Testis (tissue), 3 donors: ENCODE data around the gene PPHLN1. TPM values are rescaled to one million over a fixed set of nuclear protein-coding genes. Genes with fewer than 3 reads are reported as not detected.

ENCODE experiments used
- DNase-seq: peaks from one replicate; pipeline ENCODE4 v3.0.0-alpha.2; 2019
- H3K27ac ChIP-seq, 2 donors: fragments of 200-600 bp; sonication (generic); one replicate each; pipeline ENCODE4 v1.5.1; 2019
- H3K27me3 ChIP-seq: fragments of 200-600 bp; sonication (generic); one replicate; pipeline ENCODE4 v1.5.1; 2019
- H3K36me3 ChIP-seq: fragments of 200-600 bp; sonication (generic); one replicate; pipeline ENCODE4 v1.5.1; 2017; ENCODE audit warnings: low read depth; ENCODE audit errors: missing control alignments
- H3K4me1 ChIP-seq: fragments of 200-600 bp; sonication (generic); one replicate; pipeline ENCODE4 v1.5.1; 2019
- H3K4me3 ChIP-seq, 2 donors: fragments of 200-600 bp; sonication (generic); one replicate each; pipeline ENCODE4 v1.5.1; 2017 to 2019
- H3K9me3 ChIP-seq: fragments of 200-600 bp; sonication (generic); one replicate; pipeline ENCODE4 v1.5.1; 2017
- CTCF ChIP-seq, 3 experiments: fragments of 450-650 bp in 2 of 3; fragments of 200-600 bp in 1 of 3; sonication (generic) in 1 of 3; IDR thresholded peaks; one replicate each; pipeline ENCODE4 v1.5.1; 2016 to 2019; ENCODE audit warnings: antibody characterized with exemption in 3 of 3, mild to moderate bottlenecking in 2 of 3, moderate library complexity in 1 of 3
- POLR2A ChIP-seq: fragments of 450-650 bp; IDR thresholded peaks from one replicate; pipeline ENCODE4 v1.6.1; 2017; ENCODE audit warnings: antibody characterized with exemption, mild to moderate bottlenecking, moderate library complexity
- WGBS, 2 donors: methylation state at CpG; one replicate each; pipeline ENCODE4 v1.1.5; 2018; 5-methylcytosine and 5-hydroxymethylcytosine counted together
- intact Hi-C: fragments of 100-400 bp; cut with DNase I; formaldehyde crosslinking; loops from one replicate; pipeline ENCODE4 v1.15.1; 2023; ENCODE audit warnings: low total_unique reads
- polyA plus RNA-seq: library from polyadenylated mRNA; stranded (reverse); fragments of 350-450 nt; fragmentation: Illumina TruSeq; extraction: RNeasy Lipid Tissue Mini Kit (QIAGEN cat#74804); gene quantifications from one replicate; pipeline ENCODE4 v1.2.3, GENCODE V29; 2014; ENCODE audit warnings: low read depth, low replicate concordance; ENCODE audit not compliant: insufficient read depth
- total RNA-seq, 2 donors: library from RNA; depleted of rRNA; stranded (reverse); fragments of >200 nt; gene quantifications; one replicate each; pipeline ENCODE4 v1.2.3, GENCODE V29; 2016

The PPHLN1 gene
- total and polyA plus RNA-seq, 3 donors from 2014 or later = 83.1 to 101 (median 91.7) TPM

DNA sequence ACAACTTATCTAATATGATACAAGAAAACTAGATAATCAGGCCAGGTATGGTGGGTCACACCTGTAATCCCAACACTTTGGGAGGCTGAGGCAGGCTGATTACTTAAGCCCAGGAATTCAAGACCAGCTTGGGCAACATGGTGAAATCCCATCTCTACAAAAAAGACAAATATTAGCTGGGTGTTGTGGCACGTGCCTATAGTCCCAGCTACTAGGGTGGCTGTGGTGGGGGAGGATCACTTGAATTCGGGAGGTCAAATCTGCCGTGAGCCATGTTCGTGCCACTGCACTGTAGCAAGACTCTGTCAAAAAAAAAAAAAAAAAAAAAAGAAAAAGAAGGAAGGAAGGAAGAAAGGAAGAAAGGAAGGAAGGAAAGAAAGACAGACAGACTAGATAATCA, 27.1 kb upstream of the PPHLN1 start:
- 90 to 96% methylated on average over 4 of the region's 4 CpGs for WGBS, 2 donors
- H3K9me3 ChIP-seq = no peaks in the 10 kb centered on the region
- no peak for DNase-seq
- no peak overlapping the region for H3K27ac ChIP-seq
- no peaks in the 10 kb centered on the region for H3K4me1 ChIP-seq
- no peak overlapping the region for H3K4me3 ChIP-seq
- no peaks in the 10 kb centered on the region for H3K27me3 ChIP-seq
- intact Hi-C loops = no loop called here
- TF ChIP-seq POLR2A (no peak), CTCF (IDR thresholded peaks at IDR 0.05) (no peak)
- no peaks in the 10 kb centered on the region for H3K36me3 ChIP-seq

DNA sequence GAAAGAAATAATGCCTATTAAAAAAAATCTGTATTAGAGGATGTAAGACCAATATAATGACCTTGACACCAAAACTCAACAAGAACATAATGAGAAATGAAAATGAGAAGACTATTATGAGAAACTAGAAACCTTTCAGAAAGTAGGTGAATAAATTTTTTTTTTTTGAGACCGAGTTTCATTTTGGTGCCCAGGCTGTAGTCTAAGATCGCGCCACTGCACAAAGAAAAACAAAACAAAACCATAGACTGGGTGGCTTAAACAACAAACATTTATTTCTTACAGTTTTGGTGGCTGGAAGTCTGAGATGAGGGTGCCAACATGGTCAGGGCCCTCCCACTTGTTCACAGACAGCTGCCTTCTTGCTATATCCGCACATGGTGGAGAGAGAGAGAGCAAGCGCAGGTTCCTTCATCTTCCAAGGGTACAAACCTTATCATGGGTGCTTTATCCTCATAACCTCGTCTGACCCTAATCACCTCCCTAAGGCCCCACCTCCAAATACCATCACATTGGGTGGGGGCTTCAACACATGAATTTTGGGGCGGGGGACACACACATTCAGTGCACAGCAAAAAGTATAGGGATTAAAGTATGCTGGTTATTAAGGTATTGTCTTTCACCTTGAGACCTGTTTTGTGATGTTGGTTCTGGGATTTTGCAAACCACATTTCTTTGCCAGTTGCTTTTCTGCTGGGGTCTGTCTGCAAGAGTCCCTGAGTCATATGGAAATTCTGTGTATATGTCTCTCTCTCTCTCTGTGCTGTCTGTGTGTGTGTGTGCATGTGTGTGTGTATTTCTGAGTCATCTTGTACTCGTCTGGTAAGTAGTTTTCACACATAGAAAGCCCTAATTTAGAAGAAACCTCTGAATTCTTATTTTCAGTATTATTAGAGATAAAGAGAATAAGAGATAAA, 26.3 kb upstream of the PPHLN1 start:
- TF ChIP-seq CTCF (IDR thresholded peaks at IDR 0.05) (no peak), POLR2A (no peak)
- WGBS, 2 donors = 73 to 75% methylated on average over 8 of the region's 8 CpGs

DNA sequence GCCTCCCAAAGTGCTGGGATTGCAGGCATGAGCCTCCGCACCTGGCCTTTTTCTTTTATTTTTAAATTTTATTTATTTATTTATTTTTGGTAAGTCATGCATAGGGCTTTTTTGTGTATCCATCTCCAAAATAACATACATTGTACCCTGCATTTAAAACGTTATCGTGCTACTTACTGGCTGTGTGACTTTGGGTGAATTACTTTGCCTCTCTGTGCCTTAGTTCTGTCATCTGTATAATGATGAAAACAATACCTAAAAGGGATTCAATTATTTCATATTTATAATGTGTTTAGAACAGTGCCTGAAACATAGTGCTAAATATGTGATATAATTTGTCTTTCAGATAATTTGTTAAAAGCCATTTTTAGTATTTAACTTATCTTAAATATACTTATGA, 19.7 kb upstream of the PPHLN1 start:
- intact Hi-C loops = no loop called here
- DNase-seq = no peak
- WGBS, 2 donors = 95 to 97% methylated on average over 3 of the region's 3 CpGs
- Histone ChIP-seq H3K4me3 (no peak overlapping the region), H3K27me3 (no peaks in the 10 kb centered on the region), H3K27ac (no peak overlapping the region), H3K9me3 (no peaks in the 10 kb centered on the region), H3K4me1 (no peaks in the 10 kb centered on the region), H3K36me3 (no peaks in the 10 kb centered on the region)
- TF ChIP-seq CTCF (IDR thresholded peaks at IDR 0.05) = no peak
- no peak for TF ChIP-seq POLR2A

More for the DNA sequence above, 26.3 kb upstream of the PPHLN1 start:
- H3K9me3 ChIP-seq = no peaks in the 10 kb centered on the region
- no peak for DNase-seq
- intact Hi-C loops = no loop called here
- no peaks in the 10 kb centered on the region for H3K4me1 ChIP-seq
- H3K4me3 ChIP-seq = no peak overlapping the region
- no peaks in the 10 kb centered on the region for H3K27me3 ChIP-seq
- no peaks in the 10 kb centered on the region for H3K36me3 ChIP-seq
- no peak overlapping the region for H3K27ac ChIP-seq

DNA sequence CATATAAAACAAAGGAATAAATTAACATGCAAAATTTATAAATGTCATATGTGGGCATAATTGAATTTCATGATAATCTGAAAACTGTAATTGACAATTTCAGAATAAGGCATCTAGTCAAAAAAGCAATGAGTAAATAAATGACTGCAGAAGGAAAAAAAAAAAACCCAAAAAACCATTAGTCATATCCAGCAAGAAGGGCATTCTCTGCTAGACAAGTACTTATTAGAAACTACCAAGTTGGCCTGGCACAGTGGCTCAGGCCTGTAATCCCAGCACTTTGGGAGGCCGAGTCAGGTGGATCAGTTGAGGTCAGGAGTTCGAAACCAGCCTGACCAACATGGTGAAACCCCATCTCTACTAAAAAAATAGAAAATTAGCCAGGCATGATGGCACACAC, 17.6 kb upstream of the PPHLN1 start:
- H3K4me3 ChIP-seq = no peak overlapping the region
- intact Hi-C loops = no loop called here
- TF ChIP-seq CTCF (IDR thresholded peaks at IDR 0.05) = no peak
- no peak for TF ChIP-seq POLR2A
- 96 to 100% methylated on average over 2 of the region's 2 CpGs for WGBS, 2 donors
- no peaks in the 10 kb centered on the region for H3K9me3 ChIP-seq
- DNase-seq = no peak
- H3K27me3 ChIP-seq = no peaks in the 10 kb centered on the region
- no peaks in the 10 kb centered on the region for H3K36me3 ChIP-seq
- H3K27ac ChIP-seq = no peak overlapping the region
- no peaks in the 10 kb centered on the region for H3K4me1 ChIP-seq

- Histone ChIP-seq H3K36me3 (no peaks in the 10 kb centered on the region), H3K9me3 (no peaks in the 10 kb centered on the region), H3K4me3 (no peak overlapping the region), H3K4me1 (no peaks in the 10 kb centered on the region), H3K27me3 (no peaks in the 10 kb centered on the region), H3K27ac (no peak overlapping the region)
- no peak for DNase-seq
- intact Hi-C loops = no loop called here
- no peak for TF ChIP-seq POLR2A
- TF ChIP-seq CTCF (IDR thresholded peaks at IDR 0.05) = no peak
- 77 to 78% methylated on average over 6 of the region's 6 CpGs for WGBS, 2 donors
These were observed 16.0 kb upstream of the PPHLN1 start for GRCh38 chr12:42309996-42310395.
